Thymus (tissue), 11 donors: ENCODE data around the gene MMP28. TPM values are rescaled to one million over a fixed set of nuclear protein-coding genes. Genes with fewer than 3 reads are reported as not detected.

Experiments
- DNase-seq, 9 donors: peaks; one replicate each; pipeline ENCODE4 v3.0.0-alpha.2; 2013; ENCODE audit warnings: low spot score in 9 of 9, low read depth in 6 of 9, missing footprints in 1 of 9
- H3K27ac ChIP-seq, 2 donors: one replicate each; pipeline ENCODE4 v1.5.1; 2013; ENCODE audit warnings: control low read depth in 1 of 2, low read depth in 1 of 2, low read length in 1 of 2, mild to moderate bottlenecking in 1 of 2, moderate library complexity in 1 of 2
- H3K27me3 ChIP-seq, 2 donors: one replicate each; pipeline ENCODE4 v1.5.1; 2013; ENCODE audit warnings: low read length in 1 of 2; ENCODE audit not compliant: control insufficient read depth in 2 of 2, insufficient read depth in 1 of 2
- H3K36me3 ChIP-seq, 2 donors: one replicate each; pipeline ENCODE4 v1.5.1; 2013; ENCODE audit warnings: low read length in 1 of 2, mild to moderate bottlenecking in 1 of 2, moderate library complexity in 1 of 2; ENCODE audit not compliant: control insufficient read depth in 2 of 2, insufficient read depth in 2 of 2
- H3K4me1 ChIP-seq, 2 donors: one replicate each; pipeline ENCODE4 v1.5.1; 2013; ENCODE audit warnings: low read length in 2 of 2; ENCODE audit not compliant: control insufficient read depth in 2 of 2, insufficient read depth in 2 of 2
- H3K4me3 ChIP-seq, 2 donors: one replicate each; pipeline ENCODE4 v1.5.1; 2013; ENCODE audit warnings: low read length in 2 of 2, control low read depth in 1 of 2, mild to moderate bottlenecking in 1 of 2
- H3K9me3 ChIP-seq, 2 donors: one replicate each; pipeline ENCODE4 v1.5.1; 2013; ENCODE audit warnings: low read length in 1 of 2, mild to moderate bottlenecking in 1 of 2; ENCODE audit not compliant: control insufficient read depth in 2 of 2, insufficient read depth in 1 of 2
- WGBS: extraction: QIAGEN DNeasy Blood & Tissue Kit; methylation state at CpG from one replicate; pipeline ENCODE4 v1.1.7; 2013; 5-methylcytosine and 5-hydroxymethylcytosine counted together
- polyA plus RNA-seq: library from polyadenylated mRNA; stranded (reverse); fragments of 200-250 nt; gene quantifications from one replicate; pipeline ENCODE4 v1.2.3, GENCODE V29; 2013
- total RNA-seq: library from RNA; stranded (reverse); fragments of 120-200 nt; gene quantifications from one replicate; pipeline ENCODE4 v1.2.4, GENCODE V29; 2013
- donor health status: healthy.

Gene MMP28
- total and polyA plus RNA-seq, 2 donors, result 1.1 to 4.7 TPM

DNA sequence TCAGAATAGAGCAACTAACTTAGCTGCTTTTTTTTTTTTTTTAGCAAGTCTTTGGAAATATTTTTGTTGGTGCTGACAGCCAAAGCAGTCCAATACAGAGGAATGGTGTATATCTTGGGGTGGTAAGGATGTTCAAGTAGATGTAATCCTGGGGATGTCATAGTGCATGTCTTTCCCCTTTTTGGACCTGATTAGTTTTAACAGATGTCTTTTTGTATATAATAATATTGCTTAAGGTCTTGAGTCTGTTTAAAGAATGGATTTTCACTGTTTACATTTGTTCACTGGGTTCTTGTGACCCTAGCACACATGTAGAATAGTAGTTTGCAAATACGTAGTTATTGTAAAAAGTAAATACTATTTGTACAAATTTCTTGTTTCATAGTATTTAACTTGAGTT, 21.8 kb upstream of the MMP28 start:
- DNase-seq, result no peak
- H3K27me3 ChIP-seq, result no peaks in the 10 kb centered on the region
- H3K36me3 ChIP-seq, result peaks cover 11 to 36% of the 10 kb centered on the region in 2 donors
- H3K27ac ChIP-seq, result no peak overlapping the region
- H3K4me1 ChIP-seq, result peaks cover 0 to 2% of the 10 kb centered on the region in 2 donors
- WGBS, result 94% methylated on average over 1 of the region's 1 CpG
- no peak overlapping the region for H3K4me3 ChIP-seq
- H3K9me3 ChIP-seq, result no peaks in the 10 kb centered on the region

- Histone ChIP-seq H3K27me3 (no peaks in the 10 kb centered on the region), H3K4me3 (no peak overlapping the region), H3K36me3 (peaks cover 11 to 39% of the 10 kb centered on the region in 2 donors), H3K9me3 (no peaks in the 10 kb centered on the region), H3K4me1 (peaks cover 1 to 4% of the 10 kb centered on the region in 2 donors), H3K27ac (no peak overlapping the region)
- 95% methylated on average over 5 of the region's 5 CpGs for WGBS
- DNase-seq, result no peak
These were observed 21.3 kb upstream of the MMP28 start for GRCh38 chr17:35816723-35817122.

GRCh38 chr17:35812456-35812855, 17.0 kb upstream of the MMP28 start:
- Histone ChIP-seq H3K9me3 (peaks cover 0 to 3% of the 10 kb centered on the region in 2 donors), H3K4me1 (peaks cover 10 to 21% of the 10 kb centered on the region in 2 donors), H3K27me3 (no peaks in the 10 kb centered on the region), H3K36me3 (peaks cover 11 to 18% of the 10 kb centered on the region in 2 donors), H3K4me3 (no peak overlapping the region), H3K27ac (no peak overlapping the region)
- no peak for DNase-seq
- 94% methylated on average over 5 of the region's 5 CpGs for WGBS

DNA sequence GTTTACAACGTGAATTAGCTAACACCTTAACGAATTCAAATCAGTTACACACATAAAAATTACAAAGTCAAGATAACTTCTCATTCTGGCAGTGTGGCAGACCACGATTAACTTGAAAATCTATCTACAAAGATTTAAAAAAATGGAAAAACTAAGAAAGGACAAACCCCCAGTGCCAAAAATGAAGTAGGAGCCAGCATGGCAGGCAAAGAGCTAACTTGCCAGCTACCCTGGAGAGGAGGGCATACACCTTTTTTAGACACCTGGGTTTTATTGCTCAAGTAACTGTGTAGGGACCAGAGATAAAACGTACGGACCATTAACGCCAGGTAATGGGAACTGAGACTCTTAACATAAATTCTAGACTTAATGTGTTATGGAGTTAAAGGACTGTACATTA, 16.3 kb upstream of the MMP28 start:
- Histone ChIP-seq H3K4me3 (no peak overlapping the region), H3K27ac (no peak overlapping the region), H3K4me1 (peaks cover 10 to 23% of the 10 kb centered on the region in 2 donors), H3K9me3 (peaks cover 0 to 3% of the 10 kb centered on the region in 2 donors), H3K36me3 (peaks cover 7 to 15% of the 10 kb centered on the region in 2 donors), H3K27me3 (no peaks in the 10 kb centered on the region)
- no peak for DNase-seq
- WGBS, result 91% methylated on average over 6 of the region's 6 CpGs

DNA sequence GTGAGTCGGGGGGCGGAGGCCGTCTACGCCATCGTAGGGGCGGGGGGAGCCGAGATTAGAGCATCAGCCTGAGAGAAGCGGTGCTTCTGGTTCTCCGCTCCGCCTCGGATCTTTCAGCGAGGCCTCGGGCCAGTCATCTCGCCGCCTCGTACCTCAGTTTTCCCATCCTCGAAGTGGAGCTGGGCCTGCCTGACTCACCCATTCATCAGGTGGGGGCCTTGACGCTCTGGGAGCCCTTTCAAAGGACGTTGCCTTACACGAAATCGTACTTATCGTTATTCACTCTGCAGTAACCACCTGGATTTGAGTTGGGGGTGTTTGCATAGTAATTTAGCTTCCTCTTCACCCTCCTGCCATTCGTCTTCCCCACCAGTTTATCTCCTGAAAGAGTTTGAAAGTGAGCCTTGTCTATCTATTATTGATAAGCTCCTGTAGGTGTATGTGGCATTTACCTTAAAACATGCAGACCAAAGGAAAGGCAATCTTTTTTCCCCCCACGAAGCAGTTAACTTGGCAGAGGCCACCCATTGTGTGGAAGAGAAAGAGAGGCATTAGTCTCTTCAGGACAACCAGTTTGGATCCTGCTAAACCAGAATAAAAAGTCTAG, 14.5 kb upstream of the MMP28 start:
- peak overlapping the region; percentile 98 to 99 for H3K27ac ChIP-seq
- H3K9me3 ChIP-seq, result peaks cover 0 to 3% of the 10 kb centered on the region in 2 donors
- peaks cover 16 to 29% of the 10 kb centered on the region in 2 donors for H3K4me1 ChIP-seq
- DNase-seq, result peak in 4 of 9 donors; percentile 17 to 40 (median 28)
- H3K4me3 ChIP-seq, result peak overlapping the region; percentile 81 to 98
- WGBS, result under 1% methylated on average over 24 of the region's 24 CpGs
- H3K27me3 ChIP-seq, result no peaks in the 10 kb centered on the region
- H3K36me3 ChIP-seq, result peaks cover 3 to 6% of the 10 kb centered on the region in 2 donors

DNA sequence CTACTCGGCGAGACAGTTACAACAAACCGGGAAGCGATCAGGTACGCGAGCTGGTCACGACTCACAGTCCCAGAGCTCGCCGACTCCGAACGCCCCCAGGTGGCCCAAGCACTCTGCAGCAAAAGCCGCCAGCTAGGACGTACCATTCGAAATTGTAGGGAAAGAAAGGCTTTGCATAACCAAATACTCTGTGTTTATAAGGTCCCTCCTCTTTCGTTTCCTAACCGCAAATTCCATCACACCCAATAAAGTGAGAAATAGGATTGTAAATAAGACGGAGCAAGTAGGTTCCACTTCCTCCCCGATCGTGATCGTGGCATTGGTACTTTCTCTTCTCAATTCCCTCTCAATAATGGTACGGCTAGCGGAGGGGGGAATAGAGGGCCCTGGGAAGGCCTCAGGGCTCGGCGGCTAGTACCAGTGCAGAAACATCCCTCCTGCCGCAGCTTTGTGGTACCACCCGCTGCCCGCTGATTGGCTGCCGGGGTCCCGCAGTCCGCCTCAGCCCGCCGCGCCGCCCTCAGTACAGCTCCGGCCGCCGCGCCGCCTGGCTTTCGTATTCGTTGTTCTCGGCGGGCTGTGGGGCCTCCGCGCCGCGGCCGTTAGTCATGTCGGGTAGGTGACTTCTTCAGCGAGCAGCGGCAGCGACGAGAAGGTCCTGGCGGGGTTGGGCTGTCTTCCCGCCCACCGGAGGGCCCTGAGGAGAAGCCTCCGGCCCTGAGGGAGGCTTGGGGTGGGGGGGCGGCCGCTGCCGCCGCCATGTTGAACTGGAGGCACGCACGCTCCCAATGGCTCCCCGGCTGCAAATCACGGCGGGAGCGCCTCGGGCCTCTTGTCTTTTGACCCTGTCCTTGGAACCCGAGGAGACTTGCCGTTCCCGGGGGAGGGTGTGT, 13.8 kb upstream of the MMP28 start, which contains the start of gene TAF15:
Gene TAF15, plus strand, starts transcription at position 523 of the 893 bp plus-strand sequence. Its CDS starts 86 bp downstream, at position 609.
- peaks cover 17 to 31% of the 10 kb centered on the region in 2 donors for H3K4me1 ChIP-seq

GRCh38 chr17:35808240-35808961, 13.0 kb upstream of the MMP28 start:
- DNase-seq, result no peak

More for the DNA sequence above, 13.8 kb upstream of the MMP28 start, which contains the start of gene TAF15:
- peaks cover 0 to 3% of the 10 kb centered on the region in 2 donors for H3K9me3 ChIP-seq
- H3K27me3 ChIP-seq, result no peaks in the 10 kb centered on the region
- peak within 1 kb of the TSS; percentile 98 to 99 for H3K27ac ChIP-seq
- peak within 1 kb of the TSS; percentile 81 to 98 for H3K4me3 ChIP-seq
- peaks cover 0 to 4% of the 10 kb centered on the region in 2 donors for H3K36me3 ChIP-seq
- peak; percentile 90 to 99 (median 96) for DNase-seq
- under 1% methylated on average over 71 of the region's 71 CpGs for WGBS

DNA sequence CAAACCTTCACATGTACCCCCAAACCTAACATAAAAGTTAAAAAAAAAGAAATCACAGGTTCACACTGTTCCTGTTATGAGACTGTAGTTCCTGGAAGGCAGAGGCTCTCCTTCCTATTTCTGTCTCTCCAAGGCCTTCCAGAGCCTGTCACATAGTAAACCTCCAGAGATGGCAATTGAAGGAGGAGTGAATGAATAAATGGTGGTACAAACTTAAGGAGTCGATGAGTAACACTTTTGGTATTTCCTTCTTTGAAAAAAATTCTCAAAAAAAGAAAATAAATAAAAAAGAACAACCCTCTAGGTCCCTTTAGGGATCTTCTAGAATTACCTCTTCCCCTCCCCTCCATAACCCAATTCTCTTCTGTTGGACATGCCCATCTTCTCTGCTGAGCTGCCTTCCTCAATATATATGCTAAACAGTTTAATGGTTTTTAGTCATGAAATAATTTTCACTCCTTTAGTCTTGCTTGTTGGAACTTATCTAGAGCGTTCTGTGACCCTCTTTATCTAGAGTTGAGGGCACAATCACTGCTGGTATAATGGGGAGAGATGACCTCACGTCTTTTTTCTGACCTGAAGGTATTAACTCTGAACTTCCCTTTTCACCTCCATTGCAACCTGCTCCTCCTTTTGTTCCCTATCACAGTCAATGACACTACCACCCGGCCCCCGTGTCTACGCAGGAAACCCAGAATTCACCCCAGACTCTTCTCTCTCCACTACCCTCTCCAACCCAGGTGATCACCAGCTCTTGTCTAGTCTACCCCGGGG, 12.1 kb upstream of the MMP28 start:
- WGBS, result 91% methylated on average over 7 of the region's 7 CpGs
- no peak for DNase-seq
- no peak overlapping the region for H3K27ac ChIP-seq
- no peaks in the 10 kb centered on the region for H3K27me3 ChIP-seq
- no peak overlapping the region for H3K4me3 ChIP-seq
- H3K9me3 ChIP-seq, result peaks cover 0 to 3% of the 10 kb centered on the region in 2 donors
- H3K36me3 ChIP-seq, result peaks cover 0 to 4% of the 10 kb centered on the region in 2 donors
- peaks cover 17 to 28% of the 10 kb centered on the region in 2 donors for H3K4me1 ChIP-seq

More at GRCh38 chr17:35808240-35808961, 13.0 kb upstream of the MMP28 start:
- no peaks in the 10 kb centered on the region for H3K27me3 ChIP-seq
- peaks cover 0 to 4% of the 10 kb centered on the region in 2 donors for H3K36me3 ChIP-seq
- 40% methylated on average over 19 of the region's 19 CpGs for WGBS
- peak overlapping the region; percentile 81 to 98 for H3K4me3 ChIP-seq
- H3K4me1 ChIP-seq, result peaks cover 17 to 31% of the 10 kb centered on the region in 2 donors
- H3K27ac ChIP-seq, result peak overlapping the region; percentile 93 to 99
- H3K9me3 ChIP-seq, result peaks cover 0 to 3% of the 10 kb centered on the region in 2 donors
